Measurements from ENCODE around the gene CCDC169. TPM values are rescaled to one million over a fixed set of nuclear protein-coding genes. Genes with fewer than 3 reads are reported as not detected.
"Not testable (repeated sequence)": the region's sequence is repeated elsewhere in the genome, so short reads cannot be mapped to it uniquely, and the experiment has no call there.

Gene CCDC169
- total and polyA plus RNA-seq, 2 donors (not counting 3 experiments of a cell fraction or from before 2014, with no cell fraction given), result 1.2 to 2.5 TPM

DNA sequence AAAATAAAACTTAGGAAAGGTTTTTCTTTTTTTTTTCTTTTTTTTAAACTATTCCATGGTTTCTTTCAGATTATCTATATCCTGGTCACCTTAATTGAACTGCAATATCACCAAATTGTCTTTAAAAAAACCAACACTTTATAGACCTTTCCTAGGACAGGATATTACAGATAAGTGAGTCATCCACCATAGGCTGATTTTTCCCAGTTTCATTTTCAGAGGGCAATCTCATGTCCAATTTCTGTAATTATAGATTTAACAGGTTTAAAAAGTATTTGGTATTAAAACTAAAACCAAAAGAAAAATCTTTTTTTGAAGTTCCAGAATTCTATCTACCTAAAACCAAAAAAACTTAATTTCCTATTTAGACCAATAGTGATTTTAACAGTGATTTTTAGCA lies 35.4 kb upstream of the CCDC169 start:
- TF ChIP-seq POLR2AphosphoS5 (IDR thresholded peaks at IDR 0.05; ENCODE audit: insufficient read depth, low read depth, low read length), result no peak
- peak; percentile 89 for TF ChIP-seq FOS (IDR thresholded peaks at IDR 0.05; ENCODE audit: borderline replicate concordance, insufficient read depth, low read length)
- no peak for TF ChIP-seq GATA2 (IDR thresholded peaks at IDR 0.05; ENCODE audit: insufficient read depth, insufficient read length, low read depth, low read length)
- TF ChIP-seq MYC (IDR thresholded peaks at IDR 0.05; ENCODE audit: low read depth, low read length), result no peak
- TF ChIP-seq, protein P1, sequence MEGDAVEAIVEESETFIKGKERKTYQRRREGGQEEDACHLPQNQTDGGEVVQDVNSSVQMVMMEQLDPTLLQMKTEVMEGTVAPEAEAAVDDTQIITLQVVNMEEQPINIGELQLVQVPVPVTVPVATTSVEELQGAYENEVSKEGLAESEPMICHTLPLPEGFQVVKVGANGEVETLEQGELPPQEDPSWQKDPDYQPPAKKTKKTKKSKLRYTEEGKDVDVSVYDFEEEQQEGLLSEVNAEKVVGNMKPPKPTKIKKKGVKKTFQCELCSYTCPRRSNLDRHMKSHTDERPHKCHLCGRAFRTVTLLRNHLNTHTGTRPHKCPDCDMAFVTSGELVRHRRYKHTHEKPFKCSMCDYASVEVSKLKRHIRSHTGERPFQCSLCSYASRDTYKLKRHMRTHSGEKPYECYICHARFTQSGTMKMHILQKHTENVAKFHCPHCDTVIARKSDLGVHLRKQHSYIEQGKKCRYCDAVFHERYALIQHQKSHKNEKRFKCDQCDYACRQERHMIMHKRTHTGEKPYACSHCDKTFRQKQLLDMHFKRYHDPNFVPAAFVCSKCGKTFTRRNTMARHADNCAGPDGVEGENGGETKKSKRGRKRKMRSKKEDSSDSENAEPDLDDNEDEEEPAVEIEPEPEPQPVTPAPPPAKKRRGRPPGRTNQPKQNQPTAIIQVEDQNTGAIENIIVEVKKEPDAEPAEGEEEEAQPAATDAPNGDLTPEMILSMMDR (IDR thresholded peaks at IDR 0.05; ENCODE audit: extremely low read depth in 1 of 2, insufficient read depth in 1 of 2, low read depth in 1 of 2, low read length in 2 of 2), result no peak
- TF ChIP-seq EZH2 (IDR thresholded peaks at IDR 0.05; ENCODE audit: borderline replicate concordance, low read depth, low read length, severe bottlenecking), result no peak
- TF ChIP-seq JUN (IDR thresholded peaks at IDR 0.05; ENCODE audit: borderline replicate concordance, insufficient read depth, insufficient read length, low read depth), result peak; percentile 86
- Histone ChIP-seq H3K4me2 (ENCODE audit: insufficient read depth, low read length) (peak overlapping the region; percentile 96), H3K27ac (ENCODE audit: insufficient read depth, low read depth, low read length) (peak overlapping the region; percentile 79), H3K9ac (replicated peaks; ENCODE audit: extremely low read depth, insufficient read depth, low read length) (peak overlapping the region; percentile 44), H2AFZ (ENCODE audit: low read depth, low read length) (no peak overlapping the region), H3K9me3 (replicated peaks; ENCODE audit: control insufficient read depth, insufficient read depth, low read length) (no peaks in the 10 kb centered on the region), H3K27me3 (ENCODE audit: control insufficient read depth in 2 of 2, insufficient read depth in 2 of 2, low read length in 2 of 2) (no peaks in the 10 kb centered on the region), H3K9me1 (replicated peaks; ENCODE audit: control insufficient read depth, extremely low read depth, insufficient read depth, low read length) (no peaks in the 10 kb centered on the region), H3K36me3 (ENCODE audit: control insufficient read depth in 2 of 2, extremely low read depth in 1 of 2, insufficient read depth in 2 of 2, low read length in 2 of 2) (peaks cover 7 to 15% of the 10 kb centered on the region in 2 experiments), H3K4me3 (replicated peaks in 1 of 3; ENCODE audit: insufficient read depth in 1 of 3, low read depth in 1 of 3, low read length in 3 of 3) (no peak overlapping the region), H4K20me1 (replicated peaks; ENCODE audit: control insufficient read depth, extremely low read depth, insufficient read depth, low read length) (no peaks in the 10 kb centered on the region), H3K4me1 (ENCODE audit: control insufficient read depth, extremely low read depth, insufficient read depth, low read length) (peaks cover 13% of the 10 kb centered on the region), H3K79me2 (ENCODE audit: control insufficient read depth, insufficient read depth, low read length) (peaks cover 76% of the 10 kb centered on the region)
- DNase-seq (ENCODE audit: low read depth, low spot score), result peak; percentile 65
- dilution Hi-C loops (cut with MboI; ENCODE audit: extremely low pct_ligation_motif_present, low sequenced_read_pairs), result no loop called here
- ChIA-PET POLR2A (no interaction called here), CTCF (interaction anchor here (1.0 to 2.4 kb wide), 2 partner anchors 14 kb away, joined by 3 to 13 read pairs; partner anchors contain the start of gene SPART)
- peak; percentile 33 for FAIRE-seq
- intact Hi-C loops (cut with micrococcal nuclease), result no loop called here
- BruUV-seq (replicated peaks), result no TSS peak

DNA sequence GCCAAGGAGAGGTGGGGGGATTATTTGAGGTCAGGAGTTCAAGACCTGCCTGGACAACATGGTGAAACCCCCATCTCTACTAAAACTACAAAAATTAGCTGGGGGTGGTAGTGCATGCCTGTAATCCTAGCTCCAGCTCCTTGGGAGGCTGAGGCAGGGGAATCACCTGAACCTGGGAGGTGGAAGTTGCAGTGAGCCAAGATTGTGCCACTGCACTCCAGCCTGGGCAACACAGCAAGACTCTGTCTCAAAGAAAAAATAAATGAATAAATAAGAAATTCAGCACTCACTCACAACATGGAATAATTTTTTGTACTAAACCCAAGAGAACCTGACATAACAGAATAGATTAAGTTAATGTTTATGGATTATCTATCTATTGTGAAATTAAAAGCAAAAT lies 34.6 kb upstream of the CCDC169 start:
- Histone ChIP-seq H3K4me1 (ENCODE audit: control insufficient read depth, extremely low read depth, insufficient read depth, low read length) (peaks cover 13% of the 10 kb centered on the region), H3K4me2 (ENCODE audit: insufficient read depth, low read length) (peak overlapping the region; percentile 96), H3K79me2 (ENCODE audit: control insufficient read depth, insufficient read depth, low read length) (peaks cover 71% of the 10 kb centered on the region), H3K36me3 (ENCODE audit: control insufficient read depth in 2 of 2, extremely low read depth in 1 of 2, insufficient read depth in 2 of 2, low read length in 2 of 2) (peaks cover 9 to 15% of the 10 kb centered on the region in 2 experiments), H3K27ac (ENCODE audit: insufficient read depth, low read depth, low read length) (peak overlapping the region; percentile 79)
- H3K9me1 ChIP-seq (replicated peaks; ENCODE audit: control insufficient read depth, extremely low read depth, insufficient read depth, low read length); H4K20me1 ChIP-seq (replicated peaks; ENCODE audit: control insufficient read depth, extremely low read depth, insufficient read depth, low read length); H3K9me3 ChIP-seq (replicated peaks; ENCODE audit: control insufficient read depth, insufficient read depth, low read length); H3K4me3 ChIP-seq (replicated peaks in 1 of 3; ENCODE audit: insufficient read depth in 1 of 3, low read depth in 1 of 3, low read length in 3 of 3); POLR2A ChIA-PET; FAIRE-seq; H3K27me3 ChIP-seq (ENCODE audit: control insufficient read depth in 2 of 2, insufficient read depth in 2 of 2, low read length in 2 of 2); DNase-seq (ENCODE audit: low read depth, low spot score); intact Hi-C loops (cut with micrococcal nuclease); dilution Hi-C loops (cut with MboI; ENCODE audit: extremely low pct_ligation_motif_present, low sequenced_read_pairs); H3K9ac ChIP-seq (replicated peaks; ENCODE audit: extremely low read depth, insufficient read depth, low read length); H2AFZ ChIP-seq (ENCODE audit: low read depth, low read length); BruUV-seq (replicated peaks): not testable (repeated sequence)
- CTCF ChIA-PET, result interaction anchor here (1.4 to 2.4 kb wide), 2 partner anchors 14 to 49 kb away, joined by 5 to 13 read pairs; partner anchors contain the start of gene SPART
